Fibroblast of skin of left biceps (primary cell): ENCODE measurements around the gene OR5AU1.

Experiments
- DNase-seq, 2 experiments: peaks; one replicate each; pipeline ENCODE4 v3.0.0-alpha.2; 2013; ENCODE audit warnings: low read depth in 2 of 2

The OR5AU1 gene

DNA sequence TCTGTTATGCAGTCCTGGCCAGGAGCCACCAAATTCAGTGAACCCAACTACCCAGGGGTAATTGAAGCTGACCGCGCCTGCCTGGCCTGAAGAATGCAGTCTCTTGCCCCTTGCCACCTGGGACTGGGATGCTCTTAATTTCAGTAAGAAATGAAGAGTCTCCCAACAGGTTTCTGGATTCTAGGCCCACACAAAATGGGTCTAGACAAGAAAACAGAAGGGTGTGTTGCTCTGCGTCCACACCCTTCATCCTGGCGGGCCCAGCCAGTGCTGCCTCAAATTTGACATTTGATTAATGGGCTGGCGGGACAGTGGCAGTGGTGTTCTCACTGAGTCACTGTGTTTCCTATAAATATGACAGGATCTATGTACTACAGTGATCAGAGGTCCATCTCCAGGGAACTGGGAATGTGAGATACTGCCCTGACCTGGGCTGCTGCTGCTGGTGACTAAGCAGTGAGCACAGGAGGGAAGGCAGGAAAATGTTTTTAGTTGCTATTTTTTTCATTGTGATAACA is 48.5 kb downstream of the OR5AU1 start:
- no peak for DNase-seq

DNA sequence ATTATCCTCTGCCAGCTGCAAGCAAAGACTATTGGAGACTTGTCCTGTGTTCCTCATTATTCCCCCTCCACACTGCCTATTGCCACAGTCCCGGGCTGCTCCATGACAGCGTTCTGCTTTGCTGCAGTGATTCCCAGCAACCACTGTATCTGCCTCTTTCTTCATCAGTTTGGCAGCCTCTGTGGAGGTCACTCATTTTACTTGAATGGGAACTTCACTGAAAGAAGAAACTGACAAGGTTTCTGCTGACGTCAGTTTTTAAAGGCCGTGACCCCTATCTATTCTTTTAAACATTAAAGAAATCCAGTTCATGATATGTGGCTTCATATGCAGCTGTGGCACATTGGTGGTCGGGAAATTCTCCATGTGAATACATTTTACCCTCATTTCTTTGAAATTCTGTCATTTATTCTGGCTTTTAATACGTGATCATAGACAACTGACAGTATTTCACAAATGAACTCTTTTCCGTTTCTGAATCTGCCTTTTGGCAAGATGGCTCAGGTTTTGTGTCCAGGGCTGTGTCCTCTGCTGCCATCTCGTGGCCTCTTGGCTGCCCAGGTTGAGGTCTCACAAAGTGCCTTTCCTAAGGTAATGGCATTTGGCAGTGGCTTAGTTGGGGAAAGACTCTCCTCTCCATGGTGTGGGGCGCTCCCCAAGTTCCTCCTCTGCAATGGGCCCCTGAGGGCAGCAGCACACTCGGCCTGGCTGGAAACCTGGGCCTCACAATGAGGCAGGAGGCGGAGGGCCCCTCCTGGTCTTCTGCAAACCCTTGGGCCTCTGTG is 49.2 kb downstream of the OR5AU1 start:
- DNase-seq: no peak

DNA sequence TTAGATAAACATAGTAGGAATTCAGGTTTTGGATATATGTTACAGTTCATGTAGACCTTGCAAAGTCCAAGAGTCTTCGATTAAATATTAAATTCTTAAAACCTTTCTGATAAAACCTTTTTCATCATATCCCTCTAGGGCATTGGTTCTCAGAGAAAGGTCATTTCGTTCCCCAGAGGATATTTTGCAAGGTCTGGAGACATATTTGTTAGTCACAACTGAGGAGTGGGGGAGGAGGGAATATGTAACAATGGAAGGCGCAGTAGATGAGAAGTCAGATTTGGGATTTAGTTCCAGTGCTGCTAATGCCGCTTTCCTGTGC is 49.7 kb downstream of the OR5AU1 start:
- DNase-seq: no peak

DNA sequence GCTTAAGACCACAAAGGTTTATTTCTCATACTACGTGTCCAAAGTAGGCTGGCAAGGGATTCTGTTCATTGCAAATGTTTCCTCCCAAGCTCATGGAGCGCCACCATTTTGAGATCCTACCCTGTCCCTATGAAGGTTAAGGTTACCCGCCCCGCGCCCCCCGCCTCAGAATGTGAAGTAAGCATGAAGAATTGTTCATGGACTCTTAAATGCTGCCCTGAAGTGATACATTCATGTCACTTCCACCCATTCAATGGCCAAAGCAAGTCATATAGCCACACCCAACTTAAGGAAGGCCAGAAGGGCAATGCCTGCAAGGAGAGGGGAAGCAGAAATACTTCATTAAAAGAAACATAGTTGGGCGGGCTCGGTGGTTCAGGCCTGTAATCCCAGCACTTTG is 50.8 kb downstream of the OR5AU1 start:
- DNase-seq: no peak
